Measurements from ENCODE around the gene ACTRT2. TPM values are rescaled to one million over a fixed set of nuclear protein-coding genes. Genes with fewer than 3 reads are reported as not detected.

Gene ACTRT2
- total and polyA plus RNA-seq, 2 donors (not counting 1 experiment from before 2014, with no cell fraction given), result not detected

DNA sequence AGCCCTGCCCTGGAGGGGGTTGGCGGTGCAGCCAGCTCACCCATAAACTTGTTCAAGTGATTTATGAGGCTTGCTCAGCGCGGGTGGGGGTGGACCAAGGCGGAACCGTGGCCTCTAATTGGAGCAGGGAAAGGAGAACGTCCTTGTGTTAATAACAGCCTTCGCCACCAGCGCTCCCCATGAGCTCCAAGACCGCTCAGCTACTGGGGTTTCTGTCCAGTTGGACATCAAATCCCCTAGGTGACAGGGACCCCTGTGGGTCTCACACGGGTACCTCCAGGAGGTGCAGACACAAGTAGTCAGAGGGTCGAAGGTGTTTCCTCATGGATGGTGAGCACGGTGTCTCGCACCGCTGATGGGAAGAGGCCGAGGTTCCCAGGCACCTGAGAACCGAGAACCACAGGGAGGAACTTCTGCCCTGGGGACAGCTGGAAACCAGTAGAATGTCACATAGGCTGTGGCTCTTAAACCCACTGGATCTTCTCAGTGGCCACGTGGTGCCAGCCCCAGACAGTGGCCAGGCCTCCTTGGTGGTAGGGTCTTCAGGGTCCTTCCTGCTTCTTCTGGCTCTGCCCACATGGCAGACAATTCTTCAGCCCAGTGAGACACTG is 3.7 kb upstream of the ACTRT2 start:
- intact Hi-C loops (cut with micrococcal nuclease), result no loop called here

DNA sequence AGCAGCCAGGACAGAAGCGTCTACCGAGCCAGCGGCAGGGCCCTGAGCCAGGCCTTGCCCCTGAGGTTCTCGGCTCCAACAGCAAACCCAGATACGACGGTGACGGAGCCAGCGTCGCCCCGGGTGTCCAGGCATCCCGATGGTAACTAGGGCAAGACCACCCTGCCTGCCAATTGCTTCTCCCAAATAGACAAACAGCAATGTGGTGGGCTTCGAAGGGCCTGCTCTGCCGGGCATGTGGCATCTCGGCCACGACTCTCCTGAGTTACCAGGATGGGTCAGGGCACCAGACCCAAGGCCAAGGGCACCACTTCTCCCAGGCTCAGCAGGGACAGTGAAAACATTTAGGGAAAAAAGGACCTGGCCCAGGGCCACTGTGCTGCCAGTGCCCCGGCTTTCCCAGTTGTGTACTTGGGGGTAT is 3.2 kb upstream of the ACTRT2 start:
- DNase-seq (no peak), ATAC-seq (ENCODE audit: low read depth) (no peak)
- Mint-ChIP-seq H3K27me3 (no peaks in the 10 kb centered on the region), H3K27ac (no peak overlapping the region), H3K4me3 (no peak overlapping the region), H3K9me3 (ENCODE audit: insufficient read depth) (no peaks in the 10 kb centered on the region), H3K4me1 (no peaks in the 10 kb centered on the region)
- no peaks in the 10 kb centered on the region for H3K4me1 ChIP-seq (ENCODE audit: control insufficient read depth in 2 of 2, insufficient read depth in 2 of 2, low read length in 2 of 2)
- ChIA-PET CTCF (no interaction called here), POLR2A (no interaction called here)
- intact Hi-C loops (cut with micrococcal nuclease), result no loop called here
- peaks cover 0 to 8% (median 0%) of the 10 kb centered on the region in 3 donors for H3K9me3 ChIP-seq (ENCODE audit: control extremely low read depth in 1 of 3, control insufficient read depth in 2 of 3, insufficient read depth in 1 of 3, low read length in 2 of 3)
- no peak for TF ChIP-seq EZH2 (IDR thresholded peaks at IDR 0.05; ENCODE audit: borderline replicate concordance, insufficient read depth, low read depth, low read length, poor library complexity, severe bottlenecking)
- TF ChIP-seq, protein P1, sequence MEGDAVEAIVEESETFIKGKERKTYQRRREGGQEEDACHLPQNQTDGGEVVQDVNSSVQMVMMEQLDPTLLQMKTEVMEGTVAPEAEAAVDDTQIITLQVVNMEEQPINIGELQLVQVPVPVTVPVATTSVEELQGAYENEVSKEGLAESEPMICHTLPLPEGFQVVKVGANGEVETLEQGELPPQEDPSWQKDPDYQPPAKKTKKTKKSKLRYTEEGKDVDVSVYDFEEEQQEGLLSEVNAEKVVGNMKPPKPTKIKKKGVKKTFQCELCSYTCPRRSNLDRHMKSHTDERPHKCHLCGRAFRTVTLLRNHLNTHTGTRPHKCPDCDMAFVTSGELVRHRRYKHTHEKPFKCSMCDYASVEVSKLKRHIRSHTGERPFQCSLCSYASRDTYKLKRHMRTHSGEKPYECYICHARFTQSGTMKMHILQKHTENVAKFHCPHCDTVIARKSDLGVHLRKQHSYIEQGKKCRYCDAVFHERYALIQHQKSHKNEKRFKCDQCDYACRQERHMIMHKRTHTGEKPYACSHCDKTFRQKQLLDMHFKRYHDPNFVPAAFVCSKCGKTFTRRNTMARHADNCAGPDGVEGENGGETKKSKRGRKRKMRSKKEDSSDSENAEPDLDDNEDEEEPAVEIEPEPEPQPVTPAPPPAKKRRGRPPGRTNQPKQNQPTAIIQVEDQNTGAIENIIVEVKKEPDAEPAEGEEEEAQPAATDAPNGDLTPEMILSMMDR (IDR thresholded peaks at IDR 0.05), result no peak
- H3K4me2 ChIP-seq (replicated peaks; ENCODE audit: low read depth, low read length, poor library complexity, severe bottlenecking), result no peak overlapping the region
- no peaks in the 10 kb centered on the region for H3K79me2 ChIP-seq (ENCODE audit: control insufficient read depth, insufficient read depth, low read length)
- no peak overlapping the region for H2AFZ ChIP-seq (ENCODE audit: insufficient read depth, low read depth, low read length, poor library complexity, severe bottlenecking)
- no peak overlapping the region for H3K9ac ChIP-seq (ENCODE audit: low read length)
- H3K27ac ChIP-seq (ENCODE audit: low read length in 2 of 2), result no peak overlapping the region
- H4K20me1 ChIP-seq (ENCODE audit: control insufficient read depth, insufficient read depth, low read length, poor library complexity, severe bottlenecking), result no peaks in the 10 kb centered on the region
- H3K27me3 ChIP-seq (replicated peaks in 1 of 4; ENCODE audit: control extremely low read depth in 1 of 4, control insufficient read depth in 3 of 4, insufficient read depth in 4 of 4, low read length in 3 of 4), result no peaks in the 10 kb centered on the region
- no peak overlapping the region for H3K4me3 ChIP-seq (ENCODE audit: control extremely low read depth in 1 of 5, extremely low read depth in 1 of 5, insufficient read depth in 1 of 5, low read depth in 2 of 5, low read length in 4 of 5)
- WGBS (ENCODE audit: insufficient coverage), result 95% methylated on average over 16 of the region's 16 CpGs
- H3K36me3 ChIP-seq (replicated peaks in 1 of 2; ENCODE audit: control extremely low read depth in 1 of 2, control insufficient read depth in 1 of 2, extremely low read depth in 1 of 2, insufficient read depth in 2 of 2, low read length in 1 of 2), result no peaks in the 10 kb centered on the region

More for the DNA sequence above, 3.7 kb upstream of the ACTRT2 start:
- H3K27ac ChIP-seq (ENCODE audit: low read length in 2 of 2), result no peak overlapping the region
- no peak overlapping the region for H2AFZ ChIP-seq (ENCODE audit: insufficient read depth, low read depth, low read length, poor library complexity, severe bottlenecking)
- no peak for ATAC-seq (ENCODE audit: low read depth)
- Mint-ChIP-seq H3K27me3 (no peaks in the 10 kb centered on the region), H3K27ac (no peak overlapping the region), H3K4me3 (no peak overlapping the region), H3K9me3 (ENCODE audit: insufficient read depth) (no peaks in the 10 kb centered on the region), H3K4me1 (no peaks in the 10 kb centered on the region)
- peaks cover 0 to 8% (median 0%) of the 10 kb centered on the region in 3 donors for H3K9me3 ChIP-seq (ENCODE audit: control extremely low read depth in 1 of 3, control insufficient read depth in 2 of 3, insufficient read depth in 1 of 3, low read length in 2 of 3)
- no peaks in the 10 kb centered on the region for H3K27me3 ChIP-seq (replicated peaks in 1 of 4; ENCODE audit: control extremely low read depth in 1 of 4, control insufficient read depth in 3 of 4, insufficient read depth in 4 of 4, low read length in 3 of 4)
- H3K79me2 ChIP-seq (ENCODE audit: control insufficient read depth, insufficient read depth, low read length), result no peaks in the 10 kb centered on the region
- H3K4me3 ChIP-seq (ENCODE audit: control extremely low read depth in 1 of 5, extremely low read depth in 1 of 5, insufficient read depth in 1 of 5, low read depth in 2 of 5, low read length in 4 of 5), result no peak overlapping the region
- H3K4me2 ChIP-seq (replicated peaks; ENCODE audit: low read depth, low read length, poor library complexity, severe bottlenecking), result no peak overlapping the region
- TF ChIP-seq, protein P1 (IDR thresholded peaks at IDR 0.05), result no peak
- no peak for TF ChIP-seq EZH2 (IDR thresholded peaks at IDR 0.05; ENCODE audit: borderline replicate concordance, insufficient read depth, low read depth, low read length, poor library complexity, severe bottlenecking)
- no peak overlapping the region for H3K9ac ChIP-seq (ENCODE audit: low read length)
- WGBS (ENCODE audit: insufficient coverage), result 82% methylated on average over 17 of the region's 17 CpGs
- ChIA-PET POLR2A (no interaction called here), CTCF (no interaction called here)
- H4K20me1 ChIP-seq (ENCODE audit: control insufficient read depth, insufficient read depth, low read length, poor library complexity, severe bottlenecking), result no peaks in the 10 kb centered on the region
- no peaks in the 10 kb centered on the region for H3K4me1 ChIP-seq (ENCODE audit: control insufficient read depth in 2 of 2, insufficient read depth in 2 of 2, low read length in 2 of 2)
- no peaks in the 10 kb centered on the region for H3K36me3 ChIP-seq (replicated peaks in 1 of 2; ENCODE audit: control extremely low read depth in 1 of 2, control insufficient read depth in 1 of 2, extremely low read depth in 1 of 2, insufficient read depth in 2 of 2, low read length in 1 of 2)
- DNase-seq, result no peak
